ENCODE data around the gene SP3. TPM values are rescaled to one million over a fixed set of nuclear protein-coding genes. Genes with fewer than 3 reads are reported as not detected.

The SP3 gene
- total RNA-seq, 2 donors from 2014 or later: 41.0 to 42.8 TPM

GRCh38 chr2:173955867-173956266 is 9.3 kb downstream of the SP3 start:
- no peak overlapping the region for H3K27ac ChIP-seq
- no peaks in the 10 kb centered on the region for H3K27me3 ChIP-seq
- H3K9me3 ChIP-seq: no peaks in the 10 kb centered on the region
- peaks cover 6 to 9% of the 10 kb centered on the region in 2 donors for H3K36me3 ChIP-seq (replicated peaks in 1 of 2; ENCODE audit: insufficient read depth in 1 of 2, low read depth in 2 of 2)
- WGBS, 2 donors: 54 to 81% methylated on average over 2 of the region's 2 CpGs
- DNase-seq (no peak), ATAC-seq (no peak)
- intact Hi-C loops (cut with DNase I): no loop called here
- H3K4me1 ChIP-seq: peaks cover 68% of the 10 kb centered on the region
- H3K4me3 ChIP-seq: no peak overlapping the region
- TF ChIP-seq CTCF (IDR thresholded peaks at IDR 0.05): no peak
- no peak for TF ChIP-seq POLR2A (IDR thresholded peaks at IDR 0.05)

- Histone ChIP-seq H3K4me1 (peaks cover 60% of the 10 kb centered on the region), H3K4me3 (no peak overlapping the region), H3K36me3 (replicated peaks in 1 of 2; ENCODE audit: insufficient read depth in 1 of 2, low read depth in 2 of 2) (peaks cover 6 to 9% of the 10 kb centered on the region in 2 donors), H3K27ac (no peak overlapping the region), H3K9me3 (no peaks in the 10 kb centered on the region), H3K27me3 (no peaks in the 10 kb centered on the region)
- DNase-seq (no peak), ATAC-seq (no peak)
- WGBS, 2 donors: 55 to 61% methylated on average over 4 of the region's 4 CpGs
- no peak for TF ChIP-seq POLR2A (IDR thresholded peaks at IDR 0.05)
- no peak for TF ChIP-seq CTCF (IDR thresholded peaks at IDR 0.05)
- intact Hi-C loops (cut with DNase I): no loop called here
Measured at GRCh38 chr2:173955004-173955403, 10.2 kb downstream of the SP3 start.

GRCh38 chr2:173953047-173953424 is 12.1 kb downstream of the SP3 start:
- Histone ChIP-seq H3K27me3 (no peaks in the 10 kb centered on the region), H3K4me1 (peaks cover 48% of the 10 kb centered on the region), H3K9me3 (no peaks in the 10 kb centered on the region), H3K4me3 (no peak overlapping the region), H3K27ac (no peak overlapping the region), H3K36me3 (replicated peaks in 1 of 2; ENCODE audit: insufficient read depth in 1 of 2, low read depth in 2 of 2) (peaks cover 6 to 9% of the 10 kb centered on the region in 2 donors)
- 94 to 95% methylated on average over 3 of the region's 3 CpGs for WGBS, 2 donors
- intact Hi-C loops (cut with DNase I): no loop called here
- TF ChIP-seq POLR2A (IDR thresholded peaks at IDR 0.05) (no peak), CTCF (IDR thresholded peaks at IDR 0.05) (no peak)
- DNase-seq (no peak), ATAC-seq (no peak)

- H3K4me3 ChIP-seq: no peak overlapping the region
- H3K27me3 ChIP-seq: no peaks in the 10 kb centered on the region
- no peak overlapping the region for H3K27ac ChIP-seq
- intact Hi-C loops (cut with DNase I): no loop called here
- H3K9me3 ChIP-seq: no peaks in the 10 kb centered on the region
- ATAC-seq (no peak), DNase-seq (no peak)
- peaks cover 43% of the 10 kb centered on the region for H3K4me1 ChIP-seq
- no peak for TF ChIP-seq POLR2A (IDR thresholded peaks at IDR 0.05)
- peaks cover 6 to 9% of the 10 kb centered on the region in 2 donors for H3K36me3 ChIP-seq (replicated peaks in 1 of 2; ENCODE audit: insufficient read depth in 1 of 2, low read depth in 2 of 2)
- WGBS, 2 donors: 92 to 93% methylated on average over 5 of the region's 5 CpGs
Measured at GRCh38 chr2:173952267-173953046, 12.7 kb downstream of the SP3 start.

GRCh38 chr2:173948842-173949241 is 16.3 kb downstream of the SP3 start:
- Histone ChIP-seq H3K4me3 (no peak overlapping the region), H3K36me3 (replicated peaks in 1 of 2; ENCODE audit: insufficient read depth in 1 of 2, low read depth in 2 of 2) (no peaks in the 10 kb centered on the region), H3K27me3 (no peaks in the 10 kb centered on the region), H3K9me3 (no peaks in the 10 kb centered on the region), H3K27ac (no peak overlapping the region), H3K4me1 (peaks cover 19% of the 10 kb centered on the region)
- intact Hi-C loops (cut with DNase I): no loop called here
- DNase-seq: no peak
- TF ChIP-seq CTCF (IDR thresholded peaks at IDR 0.05): no peak
- TF ChIP-seq POLR2A (IDR thresholded peaks at IDR 0.05): no peak
- ATAC-seq: no peak

Measured in body of pancreas (tissue), 4 donors.